HEK293 (cell line): Measurements from ENCODE around the gene TPPP3.

Experiments used
- CTCF ChIA-PET: fragments of 350-600 bp; formaldehyde crosslinking; extraction: SDS; loops from one replicate; lab custom pipeline; 2021; ENCODE audit warnings: antibody characterized with exemption; lab: Yijun Ruan, JAX
- POLR2A ChIA-PET: fragments of 300-600 bp; formaldehyde crosslinking; extraction: SDS; loops from one replicate; lab custom pipeline; 2020; ENCODE audit warnings: antibody characterized with exemption, inconsistent platforms; lab: Yijun Ruan, JAX
- H3K27ac ChIP-seq: fragments of 200-500 bp; sonication (Bioruptor generic); 2 replicates; pipeline ENCODE4 v1.5.1; 2014; ENCODE audit warnings: low read depth, low read length, control low read depth, inconsistent platforms; ENCODE audit errors: extremely low read depth
- H3K36me3 ChIP-seq, 2 experiments: fragments of 200-500 bp in 1 of 2; sonication (Bioruptor generic) in 1 of 2; 1 replicate in 1 of 2; 2 replicates in 1 of 2; pipeline ENCODE4 v1.5.1; 2014 to 2017; ENCODE audit warnings: inconsistent platforms in 2 of 2, low read length in 2 of 2; ENCODE audit not compliant: control insufficient read depth in 2 of 2, insufficient read depth in 1 of 2
- H3K4me1 ChIP-seq: fragments of 200-500 bp; sonication (Bioruptor generic); 2 replicates; pipeline ENCODE4 v1.5.1; 2014; ENCODE audit warnings: mild to moderate bottlenecking, low read length, inconsistent platforms; ENCODE audit not compliant: control insufficient read depth, insufficient read depth
- H3K4me3 ChIP-seq: 2 replicates; pipeline ENCODE4 v1.5.1; 2011; ENCODE audit warnings: low read depth, mild to moderate bottlenecking, control low read depth, low read length, moderate library complexity
- H3K9me3 ChIP-seq: fragments of 200-500 bp; sonication (Bioruptor generic); 2 replicates; pipeline ENCODE4 v1.5.1; 2014; ENCODE audit warnings: low read depth, low read length, inconsistent platforms; ENCODE audit not compliant: control insufficient read depth, insufficient read depth
- BCL11A ChIP-seq: fragments of 450-650 bp; formaldehyde crosslinking; IDR thresholded peaks from 2 replicates; pipeline ENCODE4 v1.5.1; 2016; ENCODE audit warnings: low read depth, missing biosample characterization, missing genetic modification characterization
- GLIS1 ChIP-seq: fragments of 450-650 bp; formaldehyde crosslinking; IDR thresholded peaks from 2 replicates; pipeline ENCODE4 v1.5.1; 2016; ENCODE audit warnings: missing biosample characterization, missing genetic modification characterization
- GLIS2 ChIP-seq: fragments of 450-650 bp; formaldehyde crosslinking; IDR thresholded peaks from 2 replicates; pipeline ENCODE4 v1.5.1; 2016; ENCODE audit warnings: missing biosample characterization, missing genetic modification characterization
- MYNN ChIP-seq: fragments of 450-650 bp; formaldehyde crosslinking; IDR thresholded peaks from 2 replicates; pipeline ENCODE4 v1.5.1; 2016; ENCODE audit warnings: missing biosample characterization, missing genetic modification characterization, borderline replicate concordance
- MZF1 ChIP-seq: fragments of 450-650 bp; formaldehyde crosslinking; IDR thresholded peaks from 2 replicates; pipeline ENCODE4 v1.5.1; 2017; ENCODE audit warnings: missing biosample characterization, missing genetic modification characterization, borderline replicate concordance
- OSR2 ChIP-seq: fragments of 450-650 bp; formaldehyde crosslinking; IDR thresholded peaks from 2 replicates; pipeline ENCODE4 v1.5.1; 2016; ENCODE audit warnings: missing biosample characterization, missing genetic modification characterization
- SP2 ChIP-seq: fragments of 450-650 bp; formaldehyde crosslinking; IDR thresholded peaks from 2 replicates; pipeline ENCODE4 v1.5.1; 2016; ENCODE audit warnings: missing biosample characterization, missing genetic modification characterization
- SP3 ChIP-seq: fragments of 450-650 bp; formaldehyde crosslinking; IDR thresholded peaks from 2 replicates; pipeline ENCODE4 v1.5.1; 2016; ENCODE audit warnings: missing biosample characterization, missing genetic modification characterization
- ZBTB17 ChIP-seq: fragments of 450-650 bp; formaldehyde crosslinking; IDR thresholded peaks from 2 replicates; pipeline ENCODE4 v1.5.1; 2016; ENCODE audit warnings: missing biosample characterization, missing genetic modification characterization
- ZBTB20 ChIP-seq: fragments of 450-650 bp; formaldehyde crosslinking; IDR thresholded peaks from 2 replicates; pipeline ENCODE4 v1.5.1; 2016; ENCODE audit warnings: missing biosample characterization, missing genetic modification characterization
- ZBTB48 ChIP-seq: fragments of 450-650 bp; formaldehyde crosslinking; IDR thresholded peaks from 2 replicates; pipeline ENCODE4 v1.5.1; 2016; ENCODE audit warnings: missing biosample characterization, missing genetic modification characterization
- ZBTB7A ChIP-seq: fragments of 450-650 bp; formaldehyde crosslinking; IDR thresholded peaks from 2 replicates; pipeline ENCODE4 v1.5.1; 2016; ENCODE audit warnings: low read depth, missing biosample characterization, missing genetic modification characterization
- ZFP3 ChIP-seq: fragments of 450-650 bp; formaldehyde crosslinking; IDR thresholded peaks from 2 replicates; pipeline ENCODE4 v1.5.1; 2016; ENCODE audit warnings: low read depth, missing biosample characterization, missing genetic modification characterization
- ZIC2 ChIP-seq: fragments of 450-650 bp; formaldehyde crosslinking; IDR thresholded peaks from 2 replicates; pipeline ENCODE4 v1.5.1; 2016; ENCODE audit warnings: missing biosample characterization, missing genetic modification characterization
- ZNF114 ChIP-seq: fragments of 450-650 bp; formaldehyde crosslinking; IDR thresholded peaks from 2 replicates; pipeline ENCODE4 v1.5.0; 2017; ENCODE audit warnings: missing biosample characterization, missing genetic modification characterization
- ZNF132 ChIP-seq: fragments of 450-650 bp; formaldehyde crosslinking; IDR thresholded peaks from 2 replicates; pipeline ENCODE4 v1.5.1; 2017; ENCODE audit warnings: missing biosample characterization, missing genetic modification characterization, borderline replicate concordance
- ZNF19 ChIP-seq: fragments of 450-650 bp; formaldehyde crosslinking; IDR thresholded peaks from 2 replicates; pipeline ENCODE4; 2016; ENCODE audit warnings: missing biosample characterization, missing genetic modification characterization, low read depth
- ZNF221 ChIP-seq: fragments of 450-650 bp; formaldehyde crosslinking; IDR thresholded peaks from 2 replicates; pipeline ENCODE4 v1.5.1; 2017; ENCODE audit warnings: missing biosample characterization, missing genetic modification characterization, borderline replicate concordance
- ZNF433 ChIP-seq: fragments of 450-650 bp; formaldehyde crosslinking; IDR thresholded peaks from 2 replicates; pipeline ENCODE4 v1.5.1; 2016; ENCODE audit warnings: missing biosample characterization, missing genetic modification characterization, low read depth
- ZNF561 ChIP-seq: fragments of 450-650 bp; IDR thresholded peaks from 2 replicates; pipeline ENCODE4 v1.5.1; 2018; ENCODE audit warnings: missing biosample characterization, missing genetic modification characterization, borderline replicate concordance
- ZNF664 ChIP-seq: fragments of 450-650 bp; formaldehyde crosslinking; IDR thresholded peaks from 2 replicates; pipeline ENCODE4 v1.5.1; 2016; ENCODE audit warnings: missing biosample characterization, missing genetic modification characterization
- ZNF747 ChIP-seq: fragments of 450-650 bp; formaldehyde crosslinking; IDR thresholded peaks from 2 replicates; pipeline ENCODE4 v1.5.1; 2016; ENCODE audit warnings: missing biosample characterization, missing genetic modification characterization
- TF ChIP-seq, protein P1 (sequence below): fragments of 450-650 bp; formaldehyde crosslinking; IDR thresholded peaks from 2 replicates; pipeline ENCODE4 v1.5.1; 2016; ENCODE audit warnings: missing biosample characterization, missing genetic modification characterization, low read depth
- TF ChIP-seq, protein P2 (sequence below): fragments of 450-650 bp; formaldehyde crosslinking; IDR thresholded peaks from 2 replicates; pipeline ENCODE4 v1.5.1; 2016; ENCODE audit warnings: missing biosample characterization, missing genetic modification characterization
- TF ChIP-seq, protein P3 (sequence below): fragments of 450-650 bp; formaldehyde crosslinking; IDR thresholded peaks from 2 replicates; pipeline ENCODE4 v1.5.0; 2017; ENCODE audit warnings: missing biosample characterization, missing genetic modification characterization, borderline replicate concordance
- TF ChIP-seq, protein P4 (sequence below): fragments of 450-650 bp; formaldehyde crosslinking; IDR thresholded peaks from 2 replicates; pipeline ENCODE4 v1.5.1; 2017; ENCODE audit warnings: missing biosample characterization, missing genetic modification characterization

Gene TPPP3

DNA sequence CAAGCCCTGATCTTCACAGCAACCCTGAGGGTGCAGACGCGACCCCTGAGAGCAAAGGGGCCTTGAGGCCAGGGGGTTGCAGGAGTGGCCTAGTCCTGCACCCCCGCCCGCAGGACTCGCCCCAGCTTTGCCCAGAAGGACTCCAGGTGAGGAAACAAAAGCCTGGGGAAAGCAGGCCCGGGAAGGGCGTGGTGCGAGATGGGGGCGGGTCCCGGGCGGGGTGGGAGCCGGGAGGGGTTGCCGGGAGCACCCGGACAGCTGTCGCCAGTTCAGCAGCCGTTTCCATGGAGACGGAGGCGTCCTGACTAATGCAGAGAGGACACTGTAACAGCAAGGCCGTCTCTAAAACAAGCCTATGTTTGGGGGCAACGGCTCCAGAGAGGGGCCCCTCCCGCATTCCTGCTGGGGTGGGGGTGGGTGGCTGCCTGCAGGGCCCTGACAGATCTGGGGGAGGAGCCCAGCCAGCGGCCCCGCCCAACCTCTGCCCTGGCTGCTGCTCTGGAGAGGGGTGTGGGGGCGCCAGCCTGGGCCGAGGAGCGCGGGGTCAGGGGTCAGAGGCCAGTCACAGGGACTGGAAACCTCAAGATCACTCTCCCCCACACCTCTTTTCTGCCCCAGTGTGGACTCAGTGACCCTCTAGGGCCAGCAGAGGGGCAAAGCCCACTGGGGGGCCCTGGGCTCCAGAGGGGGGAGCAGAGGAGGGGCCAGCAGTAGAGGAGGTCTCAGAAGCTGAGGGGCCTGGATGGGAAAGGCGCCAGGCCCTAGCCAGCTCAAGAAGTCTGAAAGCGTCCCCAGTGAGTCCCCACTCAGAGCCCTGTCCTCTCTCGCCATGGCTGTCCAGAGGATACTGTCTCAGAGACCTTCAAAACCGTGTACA, 3.1 kb upstream of the TPPP3 start (continued):
- TF ChIP-seq SP2 (peak; percentile 29), ZNF132 (tag by site-specific recombination) (no peak)
- TF ChIP-seq, protein P1, sequence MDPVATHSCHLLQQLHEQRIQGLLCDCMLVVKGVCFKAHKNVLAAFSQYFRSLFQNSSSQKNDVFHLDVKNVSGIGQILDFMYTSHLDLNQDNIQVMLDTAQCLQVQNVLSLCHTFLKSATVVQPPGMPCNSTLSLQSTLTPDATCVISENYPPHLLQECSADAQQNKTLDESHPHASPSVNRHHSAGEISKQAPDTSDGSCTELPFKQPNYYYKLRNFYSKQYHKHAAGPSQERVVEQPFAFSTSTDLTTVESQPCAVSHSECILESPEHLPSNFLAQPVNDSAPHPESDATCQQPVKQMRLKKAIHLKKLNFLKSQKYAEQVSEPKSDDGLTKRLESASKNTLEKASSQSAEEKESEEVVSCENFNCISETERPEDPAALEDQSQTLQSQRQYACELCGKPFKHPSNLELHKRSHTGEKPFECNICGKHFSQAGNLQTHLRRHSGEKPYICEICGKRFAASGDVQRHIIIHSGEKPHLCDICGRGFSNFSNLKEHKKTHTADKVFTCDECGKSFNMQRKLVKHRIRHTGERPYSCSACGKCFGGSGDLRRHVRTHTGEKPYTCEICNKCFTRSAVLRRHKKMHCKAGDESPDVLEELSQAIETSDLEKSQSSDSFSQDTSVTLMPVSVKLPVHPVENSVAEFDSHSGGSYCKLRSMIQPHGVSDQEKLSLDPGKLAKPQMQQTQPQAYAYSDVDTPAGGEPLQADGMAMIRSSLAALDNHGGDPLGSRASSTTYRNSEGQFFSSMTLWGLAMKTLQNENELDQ (tag by site-specific recombination), result no peak
- TF ChIP-seq, protein P2, sequence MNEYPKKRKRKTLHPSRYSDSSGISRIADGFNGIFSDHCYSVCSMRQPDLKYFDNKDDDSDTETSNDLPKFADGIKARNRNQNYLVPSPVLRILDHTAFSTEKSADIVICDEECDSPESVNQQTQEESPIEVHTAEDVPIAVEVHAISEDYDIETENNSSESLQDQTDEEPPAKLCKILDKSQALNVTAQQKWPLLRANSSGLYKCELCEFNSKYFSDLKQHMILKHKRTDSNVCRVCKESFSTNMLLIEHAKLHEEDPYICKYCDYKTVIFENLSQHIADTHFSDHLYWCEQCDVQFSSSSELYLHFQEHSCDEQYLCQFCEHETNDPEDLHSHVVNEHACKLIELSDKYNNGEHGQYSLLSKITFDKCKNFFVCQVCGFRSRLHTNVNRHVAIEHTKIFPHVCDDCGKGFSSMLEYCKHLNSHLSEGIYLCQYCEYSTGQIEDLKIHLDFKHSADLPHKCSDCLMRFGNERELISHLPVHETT (tag by site-specific recombination), result no peak

DNA sequence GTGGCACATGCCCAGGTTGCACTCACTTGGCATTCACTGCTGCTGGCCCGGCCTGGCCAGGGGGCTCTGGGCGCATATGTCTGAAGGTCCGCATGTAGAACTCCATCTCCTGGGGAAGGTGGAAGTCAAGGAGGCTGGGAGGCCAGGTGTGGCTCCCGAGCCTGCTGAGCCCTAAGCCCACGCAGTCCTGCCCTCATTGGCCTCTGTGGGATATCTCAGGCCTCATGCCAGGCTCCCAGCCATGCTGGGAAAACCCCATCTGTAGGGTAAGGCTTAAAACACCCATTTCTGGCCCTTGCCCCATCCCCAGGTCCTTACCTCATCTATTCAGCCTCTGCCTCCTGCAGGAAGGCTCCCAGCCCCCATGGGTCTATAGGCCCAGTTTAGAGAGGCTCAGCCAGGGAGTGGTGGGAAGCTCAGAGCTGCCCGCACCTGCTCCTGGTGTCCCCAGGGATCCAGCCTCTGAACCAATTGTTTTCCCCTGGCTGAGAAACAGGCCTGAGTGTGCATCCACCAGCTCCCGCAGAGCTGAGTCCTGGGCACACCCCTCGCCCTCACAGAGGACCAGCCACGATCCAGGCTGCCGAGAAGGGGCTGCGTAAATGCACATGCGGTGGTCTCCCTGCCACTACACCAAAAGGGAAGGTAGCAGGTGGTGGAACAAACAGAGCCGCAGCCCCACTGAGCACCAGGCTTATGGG, 2.3 kb upstream of the TPPP3 start:
- H3K4me3 ChIP-seq, result no peak overlapping the region
- POLR2A ChIA-PET, result interaction anchor here (0.6 kb wide), 1 partner anchor 857 kb away, joined by 3 read pairs; no protein-coding TSS in a partner anchor
- H3K9me3 ChIP-seq, result no peaks in the 10 kb centered on the region
- H3K36me3 ChIP-seq, result no peaks in the 10 kb centered on the region
- H3K27ac ChIP-seq, result no peak overlapping the region; the same call in 1 of the 2 replicates
- peaks cover 14% of the 10 kb centered on the region for H3K4me1 ChIP-seq
- CTCF ChIA-PET, result interaction anchor here (0.6 to 1.1 kb wide), 3 partner anchors 19 to 70 kb away, joined by 3 to 4 read pairs (median 3); no protein-coding TSS in a partner anchor
- TF ChIP-seq ZBTB17 (tag by site-specific recombination) (peak; percentile 77), OSR2 (tag by site-specific recombination) (peak; percentile 74), ZNF747 (no peak), MZF1 (tag by site-specific recombination) (no peak), ZNF433 (no peak), GLIS2 (peak; percentile 10; the same call in 1 of the 2 replicates), ZNF114 (tag by site-specific recombination) (no peak), ZNF221 (tag by site-specific recombination) (no peak), ZBTB48 (tag by site-specific recombination) (0 out of 2 replicates have a peak, but pooled peaks have one; percentile 33), MYNN (tag by site-specific recombination) (no peak), ZBTB20 (tag by site-specific recombination) (peak; percentile 71), ZBTB7A (tag by site-specific recombination) (no peak), SP3 (tag by site-specific recombination) (no peak), ZNF132 (tag by site-specific recombination) (no peak), BCL11A (tag by site-specific recombination) (no peak), ZNF561 (no peak), ZNF19 (tag by site-specific recombination) (no peak), ZIC2 (peak; percentile 81), ZFP3 (tag by site-specific recombination) (no peak), ZNF664 (tag by site-specific recombination) (no peak), GLIS1 (peak; percentile 82)
- TF ChIP-seq, protein P3, sequence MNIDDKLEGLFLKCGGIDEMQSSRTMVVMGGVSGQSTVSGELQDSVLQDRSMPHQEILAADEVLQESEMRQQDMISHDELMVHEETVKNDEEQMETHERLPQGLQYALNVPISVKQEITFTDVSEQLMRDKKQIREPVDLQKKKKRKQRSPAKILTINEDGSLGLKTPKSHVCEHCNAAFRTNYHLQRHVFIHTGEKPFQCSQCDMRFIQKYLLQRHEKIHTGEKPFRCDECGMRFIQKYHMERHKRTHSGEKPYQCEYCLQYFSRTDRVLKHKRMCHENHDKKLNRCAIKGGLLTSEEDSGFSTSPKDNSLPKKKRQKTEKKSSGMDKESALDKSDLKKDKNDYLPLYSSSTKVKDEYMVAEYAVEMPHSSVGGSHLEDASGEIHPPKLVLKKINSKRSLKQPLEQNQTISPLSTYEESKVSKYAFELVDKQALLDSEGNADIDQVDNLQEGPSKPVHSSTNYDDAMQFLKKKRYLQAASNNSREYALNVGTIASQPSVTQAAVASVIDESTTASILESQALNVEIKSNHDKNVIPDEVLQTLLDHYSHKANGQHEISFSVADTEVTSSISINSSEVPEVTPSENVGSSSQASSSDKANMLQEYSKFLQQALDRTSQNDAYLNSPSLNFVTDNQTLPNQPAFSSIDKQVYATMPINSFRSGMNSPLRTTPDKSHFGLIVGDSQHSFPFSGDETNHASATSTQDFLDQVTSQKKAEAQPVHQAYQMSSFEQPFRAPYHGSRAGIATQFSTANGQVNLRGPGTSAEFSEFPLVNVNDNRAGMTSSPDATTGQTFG (tag by site-specific recombination), result no peak
- TF ChIP-seq, protein P4, sequence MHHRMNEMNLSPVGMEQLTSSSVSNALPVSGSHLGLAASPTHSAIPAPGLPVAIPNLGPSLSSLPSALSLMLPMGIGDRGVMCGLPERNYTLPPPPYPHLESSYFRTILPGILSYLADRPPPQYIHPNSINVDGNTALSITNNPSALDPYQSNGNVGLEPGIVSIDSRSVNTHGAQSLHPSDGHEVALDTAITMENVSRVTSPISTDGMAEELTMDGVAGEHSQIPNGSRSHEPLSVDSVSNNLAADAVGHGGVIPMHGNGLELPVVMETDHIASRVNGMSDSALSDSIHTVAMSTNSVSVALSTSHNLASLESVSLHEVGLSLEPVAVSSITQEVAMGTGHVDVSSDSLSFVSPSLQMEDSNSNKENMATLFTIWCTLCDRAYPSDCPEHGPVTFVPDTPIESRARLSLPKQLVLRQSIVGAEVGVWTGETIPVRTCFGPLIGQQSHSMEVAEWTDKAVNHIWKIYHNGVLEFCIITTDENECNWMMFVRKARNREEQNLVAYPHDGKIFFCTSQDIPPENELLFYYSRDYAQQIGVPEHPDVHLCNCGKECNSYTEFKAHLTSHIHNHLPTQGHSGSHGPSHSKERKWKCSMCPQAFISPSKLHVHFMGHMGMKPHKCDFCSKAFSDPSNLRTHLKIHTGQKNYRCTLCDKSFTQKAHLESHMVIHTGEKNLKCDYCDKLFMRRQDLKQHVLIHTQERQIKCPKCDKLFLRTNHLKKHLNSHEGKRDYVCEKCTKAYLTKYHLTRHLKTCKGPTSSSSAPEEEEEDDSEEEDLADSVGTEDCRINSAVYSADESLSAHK, result 0 out of 2 replicates have a peak, but pooled peaks have one; percentile 47
